ENCODE results near the gene TMSB15C.
"Not testable (repeated sequence)": the region's sequence is repeated elsewhere in the genome, so short reads cannot be mapped to it uniquely, and the experiment has no call there.

TMSB15C gene

DNA sequence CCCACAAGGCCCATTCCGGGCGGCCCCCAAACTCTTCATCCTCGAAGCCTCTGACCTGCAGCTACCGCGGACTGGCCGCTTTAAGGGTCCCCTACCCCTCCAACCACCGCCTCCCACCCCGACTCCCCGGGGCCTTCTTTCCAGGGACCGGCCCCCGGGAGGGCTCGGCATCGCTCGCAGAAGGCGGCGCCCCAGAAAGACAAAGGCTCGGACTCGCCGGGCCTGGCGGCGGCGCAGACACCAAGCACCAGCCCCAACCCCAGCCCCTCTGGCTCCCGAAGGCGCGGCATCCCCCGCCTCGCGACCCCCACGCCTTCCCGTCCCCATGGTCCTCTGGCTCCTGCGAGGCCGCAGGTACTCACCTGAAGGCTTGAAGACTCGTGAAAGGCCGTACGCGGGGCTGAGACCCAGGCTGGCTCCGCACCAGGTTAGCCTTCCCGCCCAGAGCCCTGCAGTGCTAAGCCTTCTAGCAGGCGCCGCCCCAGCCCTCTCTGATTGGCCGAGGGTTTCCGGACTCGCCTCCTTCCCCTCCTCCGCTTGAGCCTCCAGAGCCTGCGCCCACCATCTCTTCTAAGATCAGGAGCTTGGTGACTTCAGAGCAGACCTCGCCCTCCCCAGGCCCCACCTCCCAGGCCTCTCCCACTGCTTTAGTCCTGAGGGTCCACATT is at the start of gene TMSB15C:
TMSB15C (minus strand) TSS at position 459 of the 668 bp plus-strand sequence.
- H3K4me3 ChIP-seq (ENCODE audit: low read length); H3K27me3 ChIP-seq (ENCODE audit: insufficient read depth, low read length); H3K36me3 ChIP-seq (ENCODE audit: insufficient read depth, low read length); H3K4me1 ChIP-seq (ENCODE audit: insufficient read depth, low read length); H2AFZ ChIP-seq (ENCODE audit: low read depth, low read length); H3K9me3 ChIP-seq (ENCODE audit: low read length): not testable (repeated sequence)

DNA sequence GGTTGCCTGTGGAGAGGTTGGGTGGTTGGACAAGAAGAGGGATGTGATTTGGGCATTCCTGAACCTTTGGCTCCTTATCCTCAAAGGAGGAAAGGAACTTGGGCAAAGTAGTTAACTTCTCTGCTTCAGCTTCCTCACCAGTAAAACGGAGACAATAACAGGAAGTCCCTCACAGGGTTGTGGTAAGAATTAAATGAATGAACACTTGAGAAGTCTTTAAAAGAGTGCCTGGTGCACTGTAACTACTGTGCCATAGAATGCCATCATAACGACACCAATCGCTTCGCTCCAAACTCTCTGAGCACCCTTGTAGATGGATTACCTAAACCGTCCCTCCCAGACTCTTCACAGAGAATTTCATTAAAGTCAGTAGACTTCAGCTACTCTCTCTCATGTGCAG is 46.8 kb upstream of the TMSB15C start:
- H3K4me3 ChIP-seq (ENCODE audit: low read length): no peak overlapping the region
- H3K27me3 ChIP-seq (ENCODE audit: insufficient read depth, low read length): no peaks in the 10 kb centered on the region
- H3K4me1 ChIP-seq (ENCODE audit: insufficient read depth, low read length): peaks cover 7% of the 10 kb centered on the region
- H2AFZ ChIP-seq (ENCODE audit: low read depth, low read length): no peak overlapping the region
- no peaks in the 10 kb centered on the region for H3K9me3 ChIP-seq (ENCODE audit: low read length)
- H3K36me3 ChIP-seq (ENCODE audit: insufficient read depth, low read length): no peaks in the 10 kb centered on the region

DNA sequence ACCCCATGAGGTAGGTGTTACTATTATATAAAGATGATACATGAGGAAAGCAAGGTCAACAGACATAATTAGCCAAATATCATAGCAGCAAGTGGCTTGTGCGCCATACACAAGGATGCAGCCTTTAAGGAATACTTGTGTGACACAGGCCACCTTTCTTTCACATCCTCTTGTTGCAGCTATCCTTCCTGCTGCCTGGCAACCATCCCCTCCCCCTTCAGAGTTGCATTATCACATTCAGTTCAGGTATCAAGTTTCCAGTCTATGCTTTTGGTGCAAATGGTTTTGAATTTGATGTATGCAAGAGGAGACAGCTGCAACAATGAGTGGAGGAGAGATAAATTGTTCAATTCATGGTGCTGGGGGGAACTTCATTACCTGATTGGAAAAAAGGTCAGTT is 42.7 kb upstream of the TMSB15C start:
- H3K27me3 ChIP-seq (ENCODE audit: insufficient read depth, low read length): no peaks in the 10 kb centered on the region

DNA sequence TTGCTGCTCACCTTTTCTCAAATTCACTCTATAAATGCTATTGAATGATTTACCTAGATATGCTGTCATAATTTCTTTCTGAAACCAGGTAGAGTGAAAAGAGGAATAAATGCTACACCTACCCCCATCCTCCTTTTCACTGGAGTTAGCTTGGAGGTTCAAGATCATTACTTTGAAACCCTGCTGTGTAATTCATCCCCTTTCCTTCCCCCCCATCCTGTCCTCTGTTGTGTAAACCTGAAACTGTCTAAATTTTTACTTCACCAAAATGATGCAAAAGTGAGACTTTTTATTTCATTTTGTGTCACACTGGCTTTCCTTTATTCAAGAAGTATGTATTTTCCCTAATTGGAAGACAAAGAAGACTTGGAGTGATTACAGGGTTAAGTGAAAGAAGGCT is 41.7 kb upstream of the TMSB15C start:
- Histone ChIP-seq H3K4me1 (ENCODE audit: insufficient read depth, low read length) (peaks cover 15% of the 10 kb centered on the region), H3K4me3 (ENCODE audit: low read length) (no peak overlapping the region), H3K36me3 (ENCODE audit: insufficient read depth, low read length) (no peaks in the 10 kb centered on the region), H3K27me3 (ENCODE audit: insufficient read depth, low read length) (no peaks in the 10 kb centered on the region), H2AFZ (ENCODE audit: low read depth, low read length) (no peak overlapping the region), H3K9me3 (ENCODE audit: low read length) (no peaks in the 10 kb centered on the region)

More for the DNA sequence above, 42.7 kb upstream of the TMSB15C start:
- Histone ChIP-seq H3K36me3 (ENCODE audit: insufficient read depth, low read length) (no peaks in the 10 kb centered on the region), H3K4me1 (ENCODE audit: insufficient read depth, low read length) (peaks cover 12% of the 10 kb centered on the region), H3K4me3 (ENCODE audit: low read length) (no peak overlapping the region), H3K9me3 (ENCODE audit: low read length) (no peaks in the 10 kb centered on the region), H2AFZ (ENCODE audit: low read depth, low read length) (no peak overlapping the region)

DNA sequence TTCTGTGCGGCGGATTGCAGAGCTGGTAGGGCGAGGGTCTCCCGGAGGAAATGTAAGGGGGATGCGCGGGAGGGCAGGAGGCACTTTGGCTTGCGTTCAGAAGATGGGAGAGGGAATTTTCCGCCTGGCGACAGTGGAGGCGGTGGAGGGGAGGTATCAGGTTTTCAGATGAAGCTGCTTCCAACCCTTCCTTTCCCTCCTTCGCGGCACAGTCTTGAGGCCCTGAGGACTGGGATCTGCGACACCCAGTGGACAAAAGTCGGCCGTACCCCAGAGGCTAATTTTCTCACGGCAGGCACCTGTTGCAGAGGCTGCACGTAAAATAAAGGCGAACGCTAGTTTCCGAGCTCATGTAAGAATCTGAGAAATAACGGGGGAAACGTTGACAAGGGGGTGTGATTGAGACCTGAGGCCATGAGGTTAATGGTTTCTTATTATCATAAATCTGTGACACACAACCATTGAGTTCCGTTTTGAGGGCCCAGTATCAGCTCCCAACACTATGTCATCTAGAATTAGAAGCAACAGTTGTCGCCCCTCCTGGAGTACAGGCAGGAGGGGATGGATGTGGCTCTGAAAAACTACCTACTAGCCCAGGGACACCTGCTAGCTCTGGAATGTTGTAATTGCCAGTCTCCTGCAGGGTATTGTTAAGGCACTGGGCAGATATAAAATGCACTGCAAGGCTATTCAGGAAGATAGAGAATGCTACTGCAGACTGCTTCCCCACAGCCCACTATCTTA is 37.4 kb upstream of the TMSB15C start:
- Histone ChIP-seq H3K4me1 (ENCODE audit: insufficient read depth, low read length) (peaks cover 13% of the 10 kb centered on the region), H3K36me3 (ENCODE audit: insufficient read depth, low read length) (no peaks in the 10 kb centered on the region), H2AFZ (ENCODE audit: low read depth, low read length) (no peak overlapping the region), H3K4me3 (ENCODE audit: low read length) (peak overlapping the region; percentile 66), H3K27me3 (ENCODE audit: insufficient read depth, low read length) (no peaks in the 10 kb centered on the region), H3K9me3 (ENCODE audit: low read length) (no peaks in the 10 kb centered on the region)

DNA sequence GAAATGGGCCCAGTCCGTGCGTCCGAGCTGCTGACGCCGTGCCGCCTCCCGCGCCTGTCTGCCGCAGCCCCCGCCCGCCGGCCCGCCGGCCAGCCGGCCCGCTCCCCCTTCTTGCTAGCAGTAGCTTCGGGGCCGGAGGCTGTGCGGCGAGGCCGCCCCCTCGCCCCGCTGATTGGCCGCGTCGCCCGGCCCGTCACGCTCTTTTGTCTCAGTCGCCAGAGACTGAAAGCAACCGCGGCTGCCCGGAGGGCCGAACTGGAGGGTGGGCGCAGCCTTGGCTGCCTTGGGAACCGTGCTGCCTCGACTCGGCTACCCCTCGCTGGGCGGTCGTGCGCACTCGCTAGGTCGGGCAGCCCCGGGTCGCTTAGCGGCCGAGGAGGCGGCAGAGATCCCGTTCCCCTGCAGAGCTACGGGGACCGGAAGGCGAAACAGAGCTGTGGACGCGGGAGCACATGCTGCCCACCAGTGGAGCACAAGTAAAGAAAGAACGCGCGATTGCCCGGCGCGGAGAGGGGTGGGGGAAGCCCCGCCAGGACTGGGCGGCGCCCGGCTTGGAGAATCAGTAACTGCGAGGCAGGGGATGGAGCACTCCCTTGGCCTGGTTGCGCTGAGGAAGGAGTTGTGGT is 36.4 kb upstream of the TMSB15C start, which contains the start of gene ZCCHC18:
ZCCHC18 (plus strand) TSS at position 198 of the 626 bp plus-strand sequence. CDS start 1,589 bp downstream, outside the sequence.
- Histone ChIP-seq H3K9me3 (ENCODE audit: low read length) (no peaks in the 10 kb centered on the region), H2AFZ (ENCODE audit: low read depth, low read length) (peak within 1 kb of the TSS; percentile 58), H3K4me3 (ENCODE audit: low read length) (peak within 1 kb of the TSS; percentile 66), H3K27me3 (ENCODE audit: insufficient read depth, low read length) (no peaks in the 10 kb centered on the region), H3K36me3 (ENCODE audit: insufficient read depth, low read length) (no peaks in the 10 kb centered on the region), H3K4me1 (ENCODE audit: insufficient read depth, low read length) (peaks cover 11% of the 10 kb centered on the region)

DNA sequence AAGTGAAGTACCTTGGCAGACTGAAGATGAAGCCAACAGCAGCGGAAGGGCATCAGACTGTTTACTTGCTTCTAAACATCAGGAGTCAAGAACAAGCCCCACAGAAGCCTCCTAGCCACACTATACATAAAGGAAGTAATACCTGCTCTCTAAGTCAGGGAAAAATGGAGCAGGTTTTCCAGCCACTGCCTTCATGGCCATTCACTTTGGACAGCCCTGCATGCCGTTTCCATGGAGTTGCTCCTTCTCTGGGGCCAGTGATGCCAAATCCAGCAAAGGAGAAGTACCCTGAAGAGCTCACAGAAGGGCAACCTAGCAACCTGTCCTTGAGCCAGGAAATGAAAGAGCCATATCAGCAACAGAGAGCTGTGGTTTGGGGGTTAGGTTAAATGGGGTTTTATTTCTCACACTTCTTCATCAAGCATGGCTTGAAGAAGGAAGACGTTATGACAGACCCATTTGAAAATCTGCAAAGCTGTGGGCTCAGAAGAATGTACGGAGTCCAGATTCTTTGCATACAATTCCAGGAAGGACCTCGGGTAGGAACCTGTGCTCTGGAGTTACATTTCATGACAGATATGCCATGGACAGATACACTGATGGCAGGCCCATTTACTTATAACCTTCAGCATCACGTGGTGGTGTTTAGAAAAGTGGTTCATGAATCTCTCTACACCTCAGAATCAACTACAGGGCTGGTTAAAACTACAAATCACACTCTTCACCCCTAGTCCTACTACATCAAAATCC is 34.6 kb upstream of the TMSB15C start:
- not testable (repeated sequence) for H3K9me3 ChIP-seq (ENCODE audit: low read length); H3K27me3 ChIP-seq (ENCODE audit: insufficient read depth, low read length); H3K36me3 ChIP-seq (ENCODE audit: insufficient read depth, low read length); H2AFZ ChIP-seq (ENCODE audit: low read depth, low read length); H3K4me3 ChIP-seq (ENCODE audit: low read length)
- H3K4me1 ChIP-seq (ENCODE audit: insufficient read depth, low read length): peaks cover 20% of the 10 kb centered on the region

DNA sequence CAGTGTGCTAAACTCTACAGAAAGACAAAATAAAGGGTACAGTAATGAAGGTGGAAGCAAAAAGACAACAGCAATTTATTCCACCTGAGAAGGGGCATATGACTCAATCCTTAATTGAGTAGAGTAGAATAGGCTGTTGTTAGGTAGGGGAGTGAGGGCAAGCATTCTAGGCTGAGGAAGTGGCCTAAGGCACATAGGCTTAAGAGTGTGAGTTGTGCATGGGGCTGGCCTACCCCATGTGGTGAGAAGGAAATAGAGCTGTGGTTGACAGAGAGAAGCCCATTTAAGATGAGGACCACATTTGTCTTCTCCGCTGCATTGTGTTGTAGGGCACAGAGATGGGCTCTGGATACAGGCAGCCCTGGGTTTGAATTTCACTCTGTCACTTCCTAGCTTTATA is 32.9 kb upstream of the TMSB15C start:
- no peak overlapping the region for H2AFZ ChIP-seq (ENCODE audit: low read depth, low read length)
- H3K36me3 ChIP-seq (ENCODE audit: insufficient read depth, low read length): no peaks in the 10 kb centered on the region
- no peaks in the 10 kb centered on the region for H3K9me3 ChIP-seq (ENCODE audit: low read length)
- no peak overlapping the region for H3K4me3 ChIP-seq (ENCODE audit: low read length)
- H3K4me1 ChIP-seq (ENCODE audit: insufficient read depth, low read length): peaks cover 20% of the 10 kb centered on the region
- H3K27me3 ChIP-seq (ENCODE audit: insufficient read depth, low read length): no peaks in the 10 kb centered on the region

DNA sequence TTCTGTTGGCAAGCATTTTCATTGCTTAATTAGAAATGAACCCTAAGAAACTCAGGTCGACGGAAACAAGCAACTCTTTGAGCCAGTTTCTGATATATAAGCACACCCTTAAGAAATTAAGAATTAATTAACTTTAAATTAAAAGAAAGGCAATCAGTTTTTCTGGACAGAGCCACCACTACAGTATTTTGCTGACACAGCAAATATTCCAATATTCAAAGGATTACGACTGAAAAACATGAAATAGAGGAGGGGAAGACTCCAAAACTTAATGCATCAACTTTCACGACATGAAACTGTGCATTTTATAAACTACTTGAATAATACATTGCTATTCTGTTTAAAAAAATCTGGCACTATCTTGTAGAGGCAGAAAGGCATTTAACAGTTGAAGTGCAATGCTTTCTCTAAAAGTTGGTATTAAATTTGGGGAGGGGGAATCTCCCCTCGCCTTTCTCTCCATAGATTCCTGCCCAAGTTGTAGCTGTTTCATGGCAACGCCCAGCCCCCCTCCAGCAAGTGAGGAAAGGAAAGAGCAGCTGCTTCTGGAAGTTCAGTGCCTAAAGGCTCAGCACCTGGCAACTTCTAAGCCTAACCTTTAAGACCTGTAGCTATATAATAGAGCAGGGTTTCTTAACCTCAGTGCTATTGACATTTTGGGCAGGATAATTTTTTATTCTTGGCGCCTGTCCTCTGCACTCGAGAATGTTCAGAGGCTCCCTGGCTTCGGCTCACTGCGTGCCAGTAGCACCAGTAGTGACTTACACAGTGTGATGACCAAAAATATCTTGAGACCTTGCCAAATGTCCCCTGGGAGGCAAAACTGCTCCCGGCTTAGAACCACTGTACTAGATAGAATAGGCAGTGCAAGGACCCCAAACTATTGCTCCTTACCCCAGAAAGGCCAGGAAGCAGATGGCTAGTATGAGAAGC is 29.6 kb upstream of the TMSB15C start:
- no peaks in the 10 kb centered on the region for H3K27me3 ChIP-seq (ENCODE audit: insufficient read depth, low read length)
- no peaks in the 10 kb centered on the region for H3K36me3 ChIP-seq (ENCODE audit: insufficient read depth, low read length)
- H3K9me3 ChIP-seq (ENCODE audit: low read length): no peaks in the 10 kb centered on the region
- no peak overlapping the region for H3K4me3 ChIP-seq (ENCODE audit: low read length)
- no peak overlapping the region for H2AFZ ChIP-seq (ENCODE audit: low read depth, low read length)
- H3K4me1 ChIP-seq (ENCODE audit: insufficient read depth, low read length): peaks cover 13% of the 10 kb centered on the region

DNA sequence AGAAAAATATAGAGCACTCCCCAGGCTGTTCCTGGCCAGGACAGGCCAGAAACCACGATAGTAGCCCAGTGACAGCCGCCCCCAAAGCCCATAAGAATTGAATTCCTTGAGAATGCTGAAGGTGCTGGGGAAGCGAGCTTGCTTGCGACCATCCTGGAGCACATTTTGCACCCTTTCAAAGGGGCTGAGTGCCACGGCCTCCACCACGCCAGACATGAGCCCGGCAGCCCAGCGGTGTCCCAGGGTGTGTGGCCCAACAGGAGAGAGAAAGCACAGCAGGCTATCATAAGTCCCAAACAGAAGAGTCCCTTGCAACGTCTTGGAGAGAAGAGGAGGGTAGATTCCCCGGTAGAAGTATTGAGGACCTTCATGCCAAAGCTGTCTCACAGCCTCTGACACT is 28.6 kb upstream of the TMSB15C start:
- Histone ChIP-seq H3K36me3 (ENCODE audit: insufficient read depth, low read length) (no peaks in the 10 kb centered on the region), H3K27me3 (ENCODE audit: insufficient read depth, low read length) (no peaks in the 10 kb centered on the region), H3K4me1 (ENCODE audit: insufficient read depth, low read length) (peaks cover 13% of the 10 kb centered on the region), H2AFZ (ENCODE audit: low read depth, low read length) (no peak overlapping the region), H3K4me3 (ENCODE audit: low read length) (no peak overlapping the region), H3K9me3 (ENCODE audit: low read length) (no peaks in the 10 kb centered on the region)

DNA sequence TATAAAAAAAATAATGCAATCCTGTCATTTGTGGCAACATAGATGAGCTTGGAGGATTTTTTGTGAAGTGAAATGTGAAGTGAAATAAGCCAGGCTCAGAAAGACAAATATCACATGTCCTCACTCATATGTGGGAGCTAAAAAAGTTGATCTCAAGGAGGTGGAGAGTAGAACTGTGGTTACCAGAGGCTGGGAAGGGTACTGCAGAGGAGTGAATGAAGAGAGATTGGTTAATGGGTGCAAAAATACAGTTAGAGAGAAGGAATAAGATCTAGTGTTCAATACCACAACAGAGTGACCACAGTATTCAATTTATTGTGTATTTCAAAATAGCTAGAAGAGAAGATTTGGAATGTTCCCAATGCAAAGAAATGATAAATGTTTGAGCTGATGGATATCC is 22.9 kb upstream of the TMSB15C start:
- H3K27me3 ChIP-seq (ENCODE audit: insufficient read depth, low read length): no peaks in the 10 kb centered on the region
- H3K4me1 ChIP-seq (ENCODE audit: insufficient read depth, low read length): no peaks in the 10 kb centered on the region
- no peaks in the 10 kb centered on the region for H3K9me3 ChIP-seq (ENCODE audit: low read length)
- no peak overlapping the region for H3K4me3 ChIP-seq (ENCODE audit: low read length)
- no peak overlapping the region for H2AFZ ChIP-seq (ENCODE audit: low read depth, low read length)
- no peaks in the 10 kb centered on the region for H3K36me3 ChIP-seq (ENCODE audit: insufficient read depth, low read length)

DNA sequence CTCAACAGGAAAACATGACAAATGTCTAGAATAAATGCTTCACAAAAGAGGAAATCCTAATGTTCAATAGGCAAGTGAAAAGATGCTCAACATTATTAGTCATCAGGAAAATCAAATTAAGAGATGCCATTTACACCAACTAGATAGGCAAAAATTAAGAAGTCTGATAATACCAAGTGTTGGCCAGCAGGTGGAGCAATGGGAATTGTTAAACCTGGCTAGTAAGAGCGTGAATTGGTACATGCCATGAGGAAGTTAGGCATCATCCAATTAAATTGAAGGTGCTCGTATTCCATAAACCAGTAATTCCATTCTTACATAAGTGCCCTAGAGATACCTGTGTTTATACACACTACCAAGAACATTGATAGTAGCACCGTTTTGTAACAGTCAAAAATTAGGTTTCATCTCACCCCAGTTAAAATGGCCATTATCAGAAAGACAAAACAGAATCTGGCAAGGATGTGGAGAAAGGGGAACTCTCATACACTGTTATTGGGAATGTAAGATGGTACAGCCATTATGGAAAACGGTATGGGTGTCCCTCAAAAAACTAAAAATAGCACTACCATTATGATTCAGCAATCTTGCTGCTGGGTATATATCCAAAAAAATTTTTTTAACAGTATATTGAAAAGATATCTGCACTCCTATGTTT is 22.2 kb upstream of the TMSB15C start:
- Histone ChIP-seq H2AFZ (ENCODE audit: low read depth, low read length) (no peak overlapping the region), H3K4me3 (ENCODE audit: low read length) (no peak overlapping the region)

More for the DNA sequence above, 22.2 kb upstream of the TMSB15C start:
- Histone ChIP-seq H3K27me3 (ENCODE audit: insufficient read depth, low read length) (no peaks in the 10 kb centered on the region), H3K9me3 (ENCODE audit: low read length) (no peaks in the 10 kb centered on the region), H3K36me3 (ENCODE audit: insufficient read depth, low read length) (no peaks in the 10 kb centered on the region), H3K4me1 (ENCODE audit: insufficient read depth, low read length) (no peaks in the 10 kb centered on the region)
